ENCODE measurements around the gene CGB8.
"Not testable (repeated sequence)": the region's sequence is repeated elsewhere in the genome, so short reads cannot be mapped to it uniquely, and the experiment has no call there.

The CGB8 gene

DNA sequence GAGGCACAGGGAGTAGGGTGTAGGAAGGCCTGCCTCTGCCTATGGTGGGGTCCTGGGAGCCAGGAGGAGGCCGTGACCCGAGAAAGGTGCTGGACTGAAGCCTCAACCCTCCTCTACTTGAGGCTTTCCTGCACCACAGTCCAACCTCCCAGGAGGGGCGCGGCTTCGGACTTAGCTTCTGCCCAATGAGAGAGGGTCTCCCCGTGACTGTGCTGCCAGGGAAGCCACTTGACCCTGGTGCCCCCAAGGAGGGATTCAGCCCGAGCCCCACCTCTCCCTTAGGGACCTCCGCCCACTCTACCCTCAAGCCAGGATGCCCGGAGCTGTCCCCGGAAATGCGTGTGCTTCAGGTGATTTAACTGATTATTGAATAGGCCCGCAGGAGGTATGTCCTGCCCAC is at the start of gene CGB8:
Gene CGB8 (minus strand): TSS at position 101 of the 400 bp plus-strand sequence. CDS start 372 bp downstream, outside the sequence.
- not testable (repeated sequence) for H3K9ac ChIP-seq (ENCODE audit: low read length); H3K4me3 ChIP-seq (ENCODE audit: low read depth, low read length); H3K36me3 ChIP-seq (ENCODE audit: control insufficient read depth, insufficient read depth, low read length); H3K27me3 ChIP-seq (ENCODE audit: control insufficient read depth, insufficient read depth, low read length); H3K9me3 ChIP-seq (ENCODE audit: control insufficient read depth, insufficient read depth, low read depth, low read length); H3K4me1 ChIP-seq (ENCODE audit: control insufficient read depth, insufficient read depth, low read length); H3K27ac ChIP-seq (ENCODE audit: low read depth, low read length)

DNA sequence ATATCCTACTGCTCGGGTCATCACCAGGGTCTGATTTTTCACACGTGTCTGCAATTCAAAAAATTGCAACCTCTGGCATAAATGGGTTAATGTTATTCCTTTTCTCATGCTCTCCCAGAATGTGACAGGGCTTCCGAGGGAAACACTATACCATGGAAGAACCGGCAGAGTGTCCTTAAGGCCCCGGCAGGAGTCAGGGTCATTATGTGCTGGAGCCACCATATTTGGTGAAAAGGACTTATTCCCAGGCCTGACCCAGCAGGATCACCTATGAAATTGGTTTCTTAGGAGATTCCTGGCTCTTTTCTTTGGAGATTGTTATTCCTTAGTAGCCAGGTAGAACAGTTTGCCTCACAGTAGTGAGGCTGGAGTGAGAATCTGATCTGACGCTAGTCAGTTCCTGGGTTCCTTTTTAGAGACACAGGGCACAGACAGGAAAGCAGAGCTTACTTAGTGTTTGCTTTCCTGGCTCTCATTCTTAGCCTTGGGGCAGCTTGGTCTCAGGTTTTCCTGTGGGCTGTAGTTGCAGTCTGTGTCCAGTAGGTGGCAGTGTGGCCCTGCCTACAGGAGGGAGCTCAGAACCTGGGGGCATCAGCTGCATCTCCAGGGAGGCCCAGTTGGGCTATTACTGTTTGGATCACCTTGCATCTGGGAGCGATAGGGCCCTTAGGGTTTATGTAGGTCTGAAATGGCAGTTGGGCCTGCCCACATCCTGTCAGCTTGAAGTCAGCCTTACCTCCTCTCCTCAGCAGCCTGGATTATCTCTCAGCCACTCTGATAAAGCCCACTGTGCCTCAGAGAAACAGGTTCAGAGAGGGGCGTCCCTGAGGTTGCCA is 48.8 kb upstream of the CGB8 start:
- Histone ChIP-seq H3K4me1 (ENCODE audit: control insufficient read depth, insufficient read depth, low read length) (peaks cover 5% of the 10 kb centered on the region; the same call in 1 of the 2 replicates), H3K9ac (ENCODE audit: low read length) (no peak overlapping the region), H3K27me3 (ENCODE audit: control insufficient read depth, insufficient read depth, low read length) (no peaks in the 10 kb centered on the region), H3K27ac (ENCODE audit: low read depth, low read length) (peak overlapping the region; percentile 26; the same call in 1 of the 2 replicates), H3K4me3 (ENCODE audit: low read depth, low read length) (no peak overlapping the region), H3K9me3 (ENCODE audit: control insufficient read depth, insufficient read depth, low read depth, low read length) (no peaks in the 10 kb centered on the region), H3K36me3 (ENCODE audit: control insufficient read depth, insufficient read depth, low read length) (peaks cover 87% of the 10 kb centered on the region)

GRCh38 chr19:49094505-49095482 is 45.9 kb upstream of the CGB8 start:
- Histone ChIP-seq H3K36me3 (ENCODE audit: control insufficient read depth, insufficient read depth, low read length) (peaks cover 91% of the 10 kb centered on the region), H3K9me3 (ENCODE audit: control insufficient read depth, insufficient read depth, low read depth, low read length) (no peaks in the 10 kb centered on the region)

DNA sequence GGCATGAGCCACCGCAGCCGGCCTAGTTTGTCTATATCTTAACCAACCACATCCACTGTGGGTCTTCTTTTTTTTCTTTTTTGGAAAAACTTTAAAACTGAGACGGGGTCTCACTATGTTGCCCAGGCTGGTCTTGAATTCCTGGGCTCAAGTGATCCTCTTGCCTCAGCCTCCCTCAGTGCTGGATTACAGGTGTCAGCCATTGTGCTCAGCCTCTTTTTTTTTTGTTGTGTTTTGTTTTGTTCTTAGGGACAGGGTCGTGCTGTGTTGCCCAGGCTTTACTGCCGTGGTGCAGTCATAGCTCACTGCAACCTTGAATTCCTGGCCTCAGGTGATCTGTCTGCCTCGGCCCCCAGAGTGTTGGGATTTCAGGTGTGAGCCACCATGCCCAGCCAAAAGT is 43.8 kb upstream of the CGB8 start:
- H3K9me3 ChIP-seq (ENCODE audit: control insufficient read depth, insufficient read depth, low read depth, low read length) = no peaks in the 10 kb centered on the region
- H3K36me3 ChIP-seq (ENCODE audit: control insufficient read depth, insufficient read depth, low read length) = peaks cover 85% of the 10 kb centered on the region

More at GRCh38 chr19:49094505-49095482, 45.9 kb upstream of the CGB8 start:
- Histone ChIP-seq H3K27me3 (ENCODE audit: control insufficient read depth, insufficient read depth, low read length) (no peaks in the 10 kb centered on the region), H3K9ac (ENCODE audit: low read length) (no peak overlapping the region), H3K27ac (ENCODE audit: low read depth, low read length) (no peak overlapping the region), H3K4me1 (ENCODE audit: control insufficient read depth, insufficient read depth, low read length) (peaks cover 5% of the 10 kb centered on the region; the same call in 1 of the 2 replicates), H3K4me3 (ENCODE audit: low read depth, low read length) (no peak overlapping the region)

DNA sequence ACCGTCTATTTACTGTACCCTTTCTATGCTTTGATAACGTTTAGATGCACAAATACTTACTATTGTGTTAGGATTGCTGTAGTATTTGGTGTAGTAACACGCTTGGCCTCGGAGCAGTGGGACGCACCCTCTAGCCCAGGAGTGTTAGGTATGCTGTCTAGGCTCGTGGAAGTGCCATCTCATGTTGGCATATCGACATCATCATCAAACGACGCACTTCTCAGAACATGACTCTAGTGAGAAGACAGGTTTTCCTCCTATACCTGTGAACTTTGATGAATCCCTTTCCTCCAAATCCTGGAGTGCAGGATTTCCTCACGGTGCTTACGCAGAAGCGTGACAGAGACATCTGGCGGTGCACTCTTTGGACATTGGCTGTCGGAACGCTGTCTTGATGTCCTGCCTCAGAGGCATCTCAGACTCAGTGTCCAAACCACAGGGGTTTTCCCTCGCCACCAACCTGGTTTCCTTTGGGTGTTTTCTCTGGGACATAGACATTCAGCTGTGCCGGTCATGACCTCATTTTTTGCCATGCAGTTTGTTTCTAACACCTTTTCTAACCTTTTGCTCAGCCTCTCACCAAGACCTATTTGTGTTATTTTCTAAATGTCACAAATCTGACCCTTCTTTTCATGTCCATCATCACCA is 42.6 kb upstream of the CGB8 start:
- Histone ChIP-seq H3K9me3 (ENCODE audit: control insufficient read depth, insufficient read depth, low read depth, low read length) (no peaks in the 10 kb centered on the region), H3K4me3 (ENCODE audit: low read depth, low read length) (no peak overlapping the region), H3K36me3 (ENCODE audit: control insufficient read depth, insufficient read depth, low read length) (peaks cover 84% of the 10 kb centered on the region), H3K27ac (ENCODE audit: low read depth, low read length) (no peak overlapping the region), H3K4me1 (ENCODE audit: control insufficient read depth, insufficient read depth, low read length) (peaks cover 1% of the 10 kb centered on the region), H3K27me3 (ENCODE audit: control insufficient read depth, insufficient read depth, low read length) (no peaks in the 10 kb centered on the region), H3K9ac (ENCODE audit: low read length) (no peak overlapping the region)

More for the DNA sequence above, 43.8 kb upstream of the CGB8 start:
- Histone ChIP-seq H3K27me3 (ENCODE audit: control insufficient read depth, insufficient read depth, low read length) (no peaks in the 10 kb centered on the region), H3K4me3 (ENCODE audit: low read depth, low read length) (no peak overlapping the region), H3K4me1 (ENCODE audit: control insufficient read depth, insufficient read depth, low read length) (peaks cover 5% of the 10 kb centered on the region; the same call in 1 of the 2 replicates), H3K27ac (ENCODE audit: low read depth, low read length) (no peak overlapping the region), H3K9ac (ENCODE audit: low read length) (no peak overlapping the region)

- peak overlapping the region; percentile 92 for H3K27ac ChIP-seq (ENCODE audit: low read depth, low read length)
- H3K4me1 ChIP-seq (ENCODE audit: control insufficient read depth, insufficient read depth, low read length) = peaks cover 5% of the 10 kb centered on the region
- H3K36me3 ChIP-seq (ENCODE audit: control insufficient read depth, insufficient read depth, low read length) = peaks cover 42% of the 10 kb centered on the region
- 0 out of 2 replicates have a peak, but pooled peaks cover 5% of the 10 kb centered on the region for H3K9me3 ChIP-seq (ENCODE audit: control insufficient read depth, insufficient read depth, low read depth, low read length)
- H3K4me3 ChIP-seq (ENCODE audit: low read depth, low read length) = peak overlapping the region; percentile 89
- peak overlapping the region; percentile 99 for H3K9ac ChIP-seq (ENCODE audit: low read length)
- no peaks in the 10 kb centered on the region for H3K27me3 ChIP-seq (ENCODE audit: control insufficient read depth, insufficient read depth, low read length)
Measured at GRCh38 chr19:49086296-49086695, 37.4 kb upstream of the CGB8 start.

DNA sequence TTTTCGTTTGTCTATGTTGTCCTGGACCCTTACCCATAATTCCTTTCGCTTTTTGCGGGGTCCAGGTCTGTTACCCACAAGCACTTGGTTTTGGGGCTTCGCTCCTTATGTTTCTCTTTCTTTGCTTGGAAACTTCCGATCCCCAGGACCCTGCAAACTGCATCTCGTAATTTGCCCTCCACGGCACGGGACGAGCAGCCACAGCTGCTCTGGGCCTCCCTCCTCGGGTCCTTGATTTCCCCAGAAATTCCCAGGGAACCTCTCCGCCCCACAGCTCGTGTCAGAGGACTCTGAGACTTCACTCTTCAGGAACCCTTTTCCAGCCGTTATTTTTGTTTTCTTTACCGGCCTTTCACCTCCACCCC is 36.9 kb upstream of the CGB8 start:
- Histone ChIP-seq H3K36me3 (ENCODE audit: control insufficient read depth, insufficient read depth, low read length) (peaks cover 38% of the 10 kb centered on the region), H3K9ac (ENCODE audit: low read length) (peak overlapping the region; percentile 99), H3K27ac (ENCODE audit: low read depth, low read length) (peak overlapping the region; percentile 92), H3K9me3 (ENCODE audit: control insufficient read depth, insufficient read depth, low read depth, low read length) (0 out of 2 replicates have a peak, but pooled peaks cover 5% of the 10 kb centered on the region), H3K4me1 (ENCODE audit: control insufficient read depth, insufficient read depth, low read length) (peaks cover 5% of the 10 kb centered on the region), H3K4me3 (ENCODE audit: low read depth, low read length) (peak overlapping the region; percentile 89), H3K27me3 (ENCODE audit: control insufficient read depth, insufficient read depth, low read length) (no peaks in the 10 kb centered on the region)

- Histone ChIP-seq H3K9ac (ENCODE audit: low read length) (peak within 1 kb of the TSS; percentile 99), H3K36me3 (ENCODE audit: control insufficient read depth, insufficient read depth, low read length) (peaks cover 32% of the 10 kb centered on the region), H3K4me1 (ENCODE audit: control insufficient read depth, insufficient read depth, low read length) (peaks cover 5% of the 10 kb centered on the region), H3K27ac (ENCODE audit: low read depth, low read length) (peak within 1 kb of the TSS; percentile 92), H3K4me3 (ENCODE audit: low read depth, low read length) (peak within 1 kb of the TSS; percentile 89), H3K9me3 (ENCODE audit: control insufficient read depth, insufficient read depth, low read depth, low read length) (0 out of 2 replicates have a peak, but pooled peaks cover 5% of the 10 kb centered on the region), H3K27me3 (ENCODE audit: control insufficient read depth, insufficient read depth, low read length) (0 out of 2 replicates have a peak, but pooled peaks cover 2% of the 10 kb centered on the region)
Measured at GRCh38 chr19:49085020-49085867, 36.3 kb upstream of the CGB8 start, which contains the start of gene SNRNP70. SNRNP70 (plus strand) TSS chr19:49085451; CDS start chr19:49086415, 964 bp downstream.

DNA sequence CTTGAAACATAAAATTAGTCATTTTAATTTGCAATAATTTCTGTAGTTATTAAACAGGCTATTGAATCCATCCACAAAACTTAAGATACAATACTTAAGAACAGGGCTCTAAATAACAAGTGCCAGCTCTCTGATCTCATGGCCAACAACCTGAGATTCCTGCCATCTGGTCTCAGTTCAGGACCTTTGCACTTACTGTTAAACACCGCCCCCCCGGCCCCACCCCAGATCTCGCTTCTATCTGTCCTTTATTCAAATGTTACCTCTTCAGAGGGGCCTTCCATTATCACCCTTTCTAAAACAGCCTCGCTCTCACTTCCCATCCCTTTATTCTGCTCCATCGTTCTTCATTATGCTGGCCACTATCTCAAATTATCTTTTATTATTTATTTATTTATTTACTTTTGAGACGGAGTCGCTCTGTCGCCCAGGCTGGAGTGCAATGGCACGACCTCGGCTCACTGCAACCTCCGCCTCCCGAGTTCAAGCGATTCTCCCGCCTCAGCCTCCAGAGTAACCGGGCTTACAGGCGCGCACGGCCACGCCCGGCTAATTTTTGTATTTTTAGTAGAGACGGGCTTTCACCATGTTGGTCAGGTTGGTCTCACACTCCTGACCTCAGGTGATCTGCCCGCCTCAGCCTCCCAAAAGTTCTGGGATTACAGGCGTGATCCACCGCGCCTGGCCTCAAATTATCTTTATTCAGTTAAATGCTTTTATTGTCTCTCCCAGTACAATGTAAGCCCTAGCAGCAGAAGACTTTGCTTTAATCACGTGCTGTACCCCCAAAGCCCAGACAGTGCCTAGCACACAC is 35.5 kb upstream of the CGB8 start:
- Histone ChIP-seq H3K36me3 (ENCODE audit: control insufficient read depth, insufficient read depth, low read length) (peaks cover 26% of the 10 kb centered on the region), H3K4me1 (ENCODE audit: control insufficient read depth, insufficient read depth, low read length) (peaks cover 5% of the 10 kb centered on the region), H3K9ac (ENCODE audit: low read length) (peak overlapping the region; percentile 99), H3K9me3 (ENCODE audit: control insufficient read depth, insufficient read depth, low read depth, low read length) (0 out of 2 replicates have a peak, but pooled peaks cover 5% of the 10 kb centered on the region), H3K27me3 (ENCODE audit: control insufficient read depth, insufficient read depth, low read length) (0 out of 2 replicates have a peak, but pooled peaks cover 3% of the 10 kb centered on the region), H3K27ac (ENCODE audit: low read depth, low read length) (no peak overlapping the region), H3K4me3 (ENCODE audit: low read depth, low read length) (peak overlapping the region; percentile 89)

Data from HUES6 (cell line).